GM19351 (cell line): Measurements from ENCODE around the gene EFNA5.

ENCODE experiments used
- ATAC-seq: cut with Tn5 transposase; IDR thresholded peaks from one replicate; pipeline ENCODE4 v1.9.1; 2021; ENCODE audit warnings: mild to moderate bottlenecking, moderate library complexity; ENCODE audit not compliant: unreplicated experiment

Gene EFNA5

DNA sequence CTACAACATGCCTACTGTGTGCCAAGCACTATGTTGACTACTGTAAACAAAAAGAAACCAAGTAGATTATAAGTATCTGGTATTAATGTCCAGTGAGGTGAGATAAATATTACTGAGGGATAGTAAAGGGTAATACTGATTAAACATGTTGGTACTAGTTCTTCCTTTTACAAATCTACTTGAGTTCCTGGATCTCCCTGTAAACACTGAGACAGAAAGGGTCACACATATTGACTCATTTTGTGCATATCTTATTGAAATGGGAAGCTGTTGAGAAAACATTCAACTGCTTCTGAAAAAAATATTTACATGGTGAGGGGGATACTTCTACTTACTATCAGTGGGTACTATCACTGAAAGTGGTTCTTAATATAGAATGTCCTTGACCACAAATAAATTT, 24.3 kb downstream of the EFNA5 start:
- ATAC-seq, result no peak

DNA sequence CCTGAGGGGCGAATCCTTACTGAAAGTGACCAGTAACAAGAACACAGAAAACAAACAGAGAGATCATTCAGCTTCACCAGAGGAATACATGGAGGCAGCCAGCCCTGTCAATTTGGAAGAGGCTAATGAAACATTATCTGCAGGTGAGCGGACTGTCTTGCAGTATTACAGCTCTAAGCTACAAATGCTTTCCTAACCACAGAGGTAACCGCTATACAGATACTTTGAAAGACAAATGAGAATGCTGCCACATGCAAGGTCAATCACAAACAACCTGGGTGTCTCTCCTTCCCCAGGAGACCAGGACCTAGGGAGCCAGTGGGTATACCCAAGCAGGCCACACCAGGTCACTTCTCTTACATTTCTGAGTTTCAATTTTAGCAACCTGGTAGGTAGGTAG, 30.2 kb downstream of the EFNA5 start:
- ATAC-seq, result no peak

DNA sequence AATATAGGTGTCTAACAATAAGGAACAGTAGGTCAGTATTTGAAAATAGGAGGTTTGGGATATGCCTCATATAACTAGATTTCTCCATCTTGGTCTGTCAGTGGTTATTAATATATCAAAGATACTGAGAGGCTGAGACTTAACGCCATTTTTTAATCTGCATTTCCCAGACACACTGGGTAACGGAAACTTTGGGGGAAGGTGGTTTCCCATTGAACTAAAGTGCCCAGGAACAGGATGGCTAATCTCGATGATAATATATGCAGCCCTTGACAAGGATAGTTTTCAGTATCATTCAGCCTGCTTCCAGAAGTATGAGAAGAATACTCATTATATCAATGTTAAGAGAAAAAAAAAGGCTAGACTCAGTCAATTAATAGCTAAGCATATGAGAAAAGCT, 30.7 kb downstream of the EFNA5 start:
- ATAC-seq, result no peak

DNA sequence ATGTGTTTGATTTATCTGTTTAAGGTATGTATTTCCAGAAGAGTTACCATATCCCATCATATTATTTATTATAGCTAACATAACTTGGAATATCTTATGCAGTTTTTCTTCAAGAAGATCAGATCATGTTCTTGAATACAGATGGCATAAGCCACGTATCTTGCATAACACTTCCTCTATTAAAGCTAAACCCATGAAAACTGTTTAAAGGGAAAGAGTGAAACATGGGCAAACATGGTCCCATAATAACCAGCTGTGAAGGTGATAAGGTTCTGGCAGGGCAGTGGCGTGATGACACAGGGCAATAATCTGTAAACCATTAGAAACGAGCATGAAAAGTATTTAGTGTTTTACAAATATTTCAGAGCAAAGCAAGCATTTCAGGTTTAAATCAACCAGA, 34.2 kb downstream of the EFNA5 start:
- ATAC-seq, result no peak

DNA sequence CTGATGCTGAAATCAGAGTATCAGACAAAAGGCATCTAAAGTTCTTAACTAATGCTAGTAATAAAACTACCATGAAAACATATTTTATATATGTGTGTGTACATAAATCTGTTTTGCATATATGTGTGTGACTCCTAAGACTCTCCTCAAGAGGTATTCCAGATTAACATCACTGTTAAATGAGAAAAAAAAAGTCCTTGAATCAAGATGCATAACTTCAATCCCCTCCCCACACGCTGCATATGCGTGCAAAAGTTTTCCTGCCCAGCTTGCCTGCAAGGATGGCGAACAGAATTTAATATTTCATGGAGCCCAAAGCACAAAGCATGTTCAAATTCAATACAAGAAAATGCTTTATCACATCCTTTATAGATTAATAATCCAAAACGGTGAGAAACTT, 34.7 kb downstream of the EFNA5 start:
- ATAC-seq, result no peak

DNA sequence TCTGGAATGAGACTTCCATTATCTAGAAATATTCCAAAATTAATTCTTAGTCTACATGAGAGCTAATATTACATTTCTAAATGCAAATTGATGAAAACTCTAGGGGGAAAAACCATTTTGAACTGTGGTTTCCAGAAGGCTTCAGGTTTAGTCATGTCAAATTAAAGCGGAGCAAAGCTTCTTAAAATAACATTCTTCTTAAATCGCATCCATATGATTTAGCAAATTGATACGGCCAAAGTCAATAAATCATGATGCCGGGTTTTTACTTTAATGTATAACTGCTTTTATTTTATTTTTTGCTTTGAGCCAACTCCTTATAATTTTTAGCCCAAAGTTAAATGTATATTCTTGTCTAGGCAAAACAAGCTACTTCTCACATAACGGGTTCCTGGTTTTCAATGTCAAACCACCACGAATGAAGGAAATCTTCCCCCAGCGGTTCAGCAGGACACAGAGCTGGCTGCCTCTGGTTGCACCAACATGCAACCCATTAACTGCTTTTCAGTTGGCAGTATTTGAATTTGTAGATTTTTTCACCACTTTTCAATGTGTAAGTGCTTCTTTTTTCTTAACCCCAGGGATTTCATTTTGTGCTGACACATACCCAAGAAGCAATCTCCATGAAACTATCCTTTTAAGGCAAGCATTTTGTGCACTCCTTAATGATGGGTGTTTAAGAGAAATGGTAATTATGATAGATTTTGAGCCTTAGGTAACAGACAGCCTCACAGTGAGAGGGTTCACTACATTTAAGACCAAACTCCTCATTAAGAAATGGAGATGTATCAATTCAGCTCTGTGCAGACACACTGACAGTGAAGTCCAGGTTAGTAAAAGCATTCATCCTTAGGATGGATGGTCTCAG, 35.5 kb downstream of the EFNA5 start:
- no peak for ATAC-seq

DNA sequence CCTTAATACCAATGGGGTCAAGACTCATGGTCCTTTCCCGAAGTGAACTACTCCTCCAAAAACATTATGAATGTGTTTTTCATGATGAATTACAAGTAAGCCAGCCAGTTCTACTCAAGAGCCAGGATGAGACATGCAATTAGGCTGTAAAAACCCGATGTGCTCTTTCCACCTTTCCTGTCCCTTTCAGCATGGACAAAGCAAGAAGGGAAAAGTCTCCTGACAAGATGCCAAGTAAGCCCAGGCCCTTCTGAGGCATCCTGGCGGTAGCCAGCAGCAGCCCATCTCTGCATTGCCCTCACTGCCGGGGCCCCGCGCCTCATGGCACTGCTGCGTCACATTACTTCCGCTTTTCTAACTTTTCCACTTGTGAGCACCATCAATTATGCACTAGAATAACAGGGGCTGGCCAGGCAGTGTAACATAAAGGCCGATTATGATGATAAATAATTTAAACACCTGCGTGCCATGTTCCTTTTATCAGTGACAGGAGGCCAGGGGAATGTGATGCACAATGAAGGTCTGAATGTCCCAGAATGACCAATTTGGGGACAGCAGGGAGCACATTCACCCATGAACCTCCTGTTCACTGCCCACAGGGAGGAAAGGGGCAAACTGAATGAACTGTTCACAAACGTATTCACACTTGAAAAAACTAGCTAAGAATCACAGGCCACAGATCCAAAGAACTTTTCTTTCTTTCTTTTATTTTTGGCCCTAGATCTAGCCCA, 37.4 kb downstream of the EFNA5 start:
- no peak for ATAC-seq

DNA sequence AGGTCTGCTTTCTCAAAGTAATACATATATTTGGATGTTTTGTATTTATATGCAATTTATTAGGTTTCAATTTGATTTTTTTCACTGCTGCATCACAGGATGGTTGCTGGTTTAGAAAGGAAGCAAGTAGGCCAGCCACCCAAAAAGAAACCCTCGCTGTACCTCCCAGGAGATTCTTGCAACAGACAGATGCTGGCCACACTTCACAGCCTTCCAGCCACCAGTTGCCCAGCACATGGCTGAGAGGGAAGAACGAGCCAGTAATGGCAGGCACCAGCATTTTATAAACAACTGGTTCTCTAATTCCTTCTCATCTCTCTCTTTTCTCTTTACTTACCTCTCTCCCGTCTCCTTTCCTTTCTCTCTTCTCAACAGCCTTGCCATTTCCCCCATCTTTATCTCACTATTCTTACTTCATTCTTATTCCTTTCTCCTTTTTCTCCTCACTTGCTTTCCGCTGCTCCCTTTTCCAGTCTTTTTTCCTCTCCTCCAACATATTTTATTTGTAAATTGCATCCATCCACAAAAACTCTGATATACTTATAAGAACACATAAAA, 38.9 kb downstream of the EFNA5 start:
- ATAC-seq, result no peak

DNA sequence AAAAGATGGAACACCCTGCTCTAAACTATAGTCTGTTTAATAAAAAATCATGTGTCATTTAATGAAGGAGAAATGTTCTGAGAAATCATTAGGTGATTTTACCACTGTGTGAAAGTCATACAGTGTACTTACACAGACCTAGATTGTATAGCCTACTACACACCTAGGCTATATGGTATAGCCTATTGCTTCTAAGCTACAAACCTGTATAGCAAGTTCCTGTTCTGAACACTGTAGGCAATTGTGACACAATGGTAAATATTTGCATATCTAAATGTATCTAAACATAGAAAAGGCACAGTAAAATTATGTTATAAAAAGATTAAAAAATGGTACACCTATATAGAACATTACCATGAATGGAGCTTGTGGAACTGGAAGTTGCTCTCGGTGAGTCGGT, 40.6 kb downstream of the EFNA5 start:
- no peak for ATAC-seq

DNA sequence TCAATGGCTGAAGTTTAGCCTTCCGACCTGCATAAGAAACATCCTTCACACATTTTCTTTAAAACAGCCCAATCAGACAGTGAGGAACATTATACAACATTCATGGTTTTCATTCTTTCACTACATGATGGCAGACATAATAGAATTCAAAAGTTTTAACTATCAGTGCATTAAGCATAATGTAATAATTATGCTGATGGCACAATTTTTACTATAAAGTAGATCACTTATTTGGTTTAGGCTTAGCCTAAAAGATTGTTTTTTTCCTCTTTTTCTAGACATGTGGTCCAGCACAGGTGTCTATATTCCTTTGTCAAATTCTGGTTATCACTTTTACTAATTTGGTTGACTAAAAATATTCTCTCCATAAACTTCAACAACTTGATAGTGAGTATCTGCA, 46.5 kb downstream of the EFNA5 start:
- ATAC-seq, result no peak

DNA sequence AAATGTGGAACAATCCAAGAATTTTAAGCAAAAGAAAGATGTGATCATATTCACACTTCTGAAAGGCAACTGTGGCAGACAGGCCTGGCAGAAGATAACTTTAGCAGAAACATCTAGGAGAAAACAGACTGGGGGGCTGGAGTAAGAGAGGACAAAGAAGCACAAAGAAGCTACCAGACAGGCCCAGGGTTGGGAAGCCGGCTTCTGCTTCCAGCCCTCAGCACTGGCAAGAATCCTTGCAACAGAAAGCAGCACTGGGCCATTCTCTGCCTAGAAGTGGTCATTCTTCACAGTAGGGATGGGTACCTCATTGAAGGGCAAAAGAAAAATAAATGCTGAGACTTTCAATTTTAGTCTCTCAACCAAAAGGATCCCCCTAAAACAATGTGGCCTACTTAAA, 49.6 kb downstream of the EFNA5 start:
- ATAC-seq, result no peak

DNA sequence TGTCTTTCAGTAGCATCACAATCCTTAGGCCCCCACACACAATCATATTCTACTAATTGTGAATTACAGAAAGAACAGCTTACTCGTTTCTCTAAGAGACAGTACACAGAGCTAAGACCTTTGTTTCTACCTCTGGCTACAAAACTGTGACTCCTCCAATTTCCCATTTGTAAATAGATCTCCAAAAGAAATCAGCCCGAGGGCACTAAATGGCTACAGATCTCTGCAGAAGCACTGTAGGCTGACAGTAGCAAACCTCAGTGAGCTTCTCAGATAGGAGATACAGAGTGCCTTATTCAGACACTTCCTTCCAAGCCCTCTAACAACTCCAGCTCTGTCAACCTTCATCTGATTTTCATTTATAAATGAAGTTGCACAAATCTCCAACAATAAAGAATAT, 51.0 kb downstream of the EFNA5 start:
- no peak for ATAC-seq

DNA sequence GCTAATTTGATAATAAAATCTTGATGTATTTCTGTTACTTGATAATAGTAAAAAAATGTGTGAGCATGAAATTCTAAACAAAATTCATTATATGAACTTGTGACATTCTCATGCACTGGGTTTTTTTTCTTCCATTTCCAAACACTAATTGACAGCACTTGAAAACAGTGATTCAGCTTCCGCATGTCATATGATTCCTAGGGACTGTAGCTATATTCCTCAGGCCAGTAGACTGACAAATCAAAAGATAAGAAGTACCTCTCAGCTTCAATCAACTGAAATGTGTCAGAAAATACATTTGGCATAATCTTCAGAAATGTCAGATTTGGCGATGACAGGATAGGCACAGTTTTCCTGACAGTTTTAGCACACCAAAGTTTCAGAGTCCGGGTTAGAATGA, 52.5 kb downstream of the EFNA5 start:
- ATAC-seq, result no peak

DNA sequence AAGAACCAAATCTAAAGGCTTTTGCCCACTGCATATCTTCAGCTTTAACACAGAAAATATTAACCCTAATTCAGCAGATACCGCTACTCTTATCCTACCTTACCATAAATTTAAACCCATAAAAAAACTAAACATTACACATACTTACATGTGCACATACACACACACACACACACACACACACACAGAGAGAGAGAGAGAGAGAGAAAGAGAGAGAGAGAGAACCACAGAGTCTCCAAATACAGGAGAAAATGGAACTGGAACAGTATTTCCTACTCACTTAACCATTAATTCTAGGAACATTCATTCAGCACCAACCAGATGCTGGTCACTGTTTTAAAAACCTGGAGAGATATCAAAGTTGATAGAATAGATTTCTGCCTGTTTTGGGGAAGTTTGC, 53.7 kb downstream of the EFNA5 start:
- no peak for ATAC-seq

DNA sequence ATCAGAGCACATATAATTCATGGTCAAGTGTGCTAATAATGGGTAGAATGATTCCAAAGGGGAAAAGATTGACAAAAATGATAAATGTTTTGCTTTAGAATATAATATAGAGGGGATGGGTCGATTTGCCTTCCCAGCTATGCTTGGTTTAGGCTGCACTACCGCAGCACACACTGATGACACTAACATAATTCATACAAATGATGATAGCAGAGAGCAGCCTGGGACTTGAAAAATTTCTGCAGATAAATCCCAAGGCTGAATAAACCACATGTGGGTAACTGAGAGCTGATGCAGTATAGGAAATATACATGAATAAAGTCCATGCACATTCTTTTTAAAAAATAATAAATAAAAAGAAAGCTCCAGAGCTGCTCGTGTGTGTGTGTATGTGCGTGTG, 54.5 kb downstream of the EFNA5 start:
- ATAC-seq, result no peak

DNA sequence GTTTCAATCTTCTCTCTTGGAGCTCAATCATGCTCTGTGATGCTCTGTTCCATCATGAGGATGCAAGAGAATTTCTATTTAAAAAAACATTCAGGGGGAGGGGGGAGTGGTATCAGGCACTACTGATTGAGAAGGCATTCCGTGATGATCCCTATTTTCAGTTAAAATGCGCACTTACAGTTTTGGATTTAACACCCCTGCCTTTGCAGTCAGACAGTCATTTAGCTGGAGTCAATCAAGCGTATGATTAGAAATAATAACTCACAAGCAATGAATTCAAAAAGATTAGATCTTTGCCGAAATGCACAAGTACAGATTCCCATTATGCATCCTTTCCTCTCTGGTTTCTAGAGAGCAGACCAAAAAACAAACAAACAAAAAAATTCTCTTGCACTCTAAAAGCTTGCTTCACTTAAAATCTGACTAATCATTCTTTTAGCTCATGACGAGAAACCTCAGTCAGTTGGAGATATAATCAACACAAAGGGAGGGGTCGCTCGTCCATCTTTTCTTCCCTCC, 55.4 kb downstream of the EFNA5 start:
- no peak for ATAC-seq

DNA sequence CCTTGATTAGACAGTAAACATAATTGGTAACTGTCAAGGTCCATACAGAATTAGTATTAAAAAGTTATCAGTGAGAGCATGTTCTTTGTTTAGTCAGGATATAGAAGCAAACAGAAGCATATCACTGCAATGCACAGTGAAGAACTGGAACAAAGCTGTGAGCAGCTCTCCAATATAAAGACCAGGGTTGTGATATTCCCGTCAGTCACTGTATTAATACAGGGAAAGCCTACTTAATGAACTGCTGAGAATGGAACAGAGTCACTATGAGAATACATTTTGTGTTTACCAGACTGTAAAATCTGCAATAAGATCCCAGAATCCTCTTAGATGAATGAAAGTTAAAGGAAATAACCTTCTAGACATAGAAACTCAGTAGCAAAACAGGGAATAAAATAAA, 58.2 kb downstream of the EFNA5 start:
- ATAC-seq, result no peak

DNA sequence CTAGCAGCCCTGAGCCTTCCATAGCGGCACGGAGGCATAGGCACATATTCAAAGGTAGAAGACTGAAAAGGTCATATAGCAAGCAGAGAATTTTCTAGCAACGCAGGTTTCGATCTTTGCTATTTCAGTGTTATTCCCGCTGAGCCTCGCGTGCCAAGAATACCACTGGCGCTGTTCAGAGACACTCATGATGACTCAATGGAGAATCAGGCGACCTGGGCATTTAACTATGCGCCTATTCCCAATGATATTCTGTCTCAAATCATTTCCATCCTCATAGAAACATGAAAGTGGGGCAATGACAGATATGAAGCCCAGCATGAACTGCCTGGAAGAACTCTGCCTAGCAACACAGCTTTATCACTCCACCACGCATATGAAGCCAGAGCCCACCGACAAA, 59.9 kb downstream of the EFNA5 start:
- no peak for ATAC-seq

DNA sequence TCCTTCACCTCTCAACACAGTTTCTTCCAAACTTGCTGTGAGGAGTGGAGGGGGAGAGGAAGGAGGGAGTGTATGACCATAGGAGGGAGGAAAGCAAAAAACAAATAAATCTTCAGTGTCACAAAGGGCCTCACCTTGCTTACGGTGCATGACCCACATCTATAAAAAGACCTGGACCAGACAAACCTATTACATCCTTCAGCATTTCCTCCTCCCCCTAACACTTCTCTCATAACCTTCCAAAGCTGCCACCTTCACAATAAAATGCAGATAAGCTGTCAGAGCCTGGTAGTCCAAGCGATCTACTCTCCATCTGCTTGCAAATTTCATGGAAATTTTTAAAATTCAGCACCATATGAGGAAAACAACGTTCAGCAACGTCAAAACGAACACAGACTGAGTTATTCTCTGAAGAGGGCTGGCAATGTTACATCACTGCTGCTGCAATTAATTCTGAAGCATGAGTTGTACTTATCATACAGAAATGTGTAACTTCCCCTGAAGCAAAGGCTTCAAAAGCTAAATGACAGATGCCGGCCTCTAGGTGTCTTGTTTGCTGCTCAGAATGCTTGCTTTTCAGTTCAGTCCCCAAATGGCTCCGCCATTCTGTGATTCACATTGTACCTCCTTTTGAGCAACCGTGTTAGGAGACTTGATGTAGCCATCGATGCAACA, 62.9 kb downstream of the EFNA5 start:
- ATAC-seq, result no peak

DNA sequence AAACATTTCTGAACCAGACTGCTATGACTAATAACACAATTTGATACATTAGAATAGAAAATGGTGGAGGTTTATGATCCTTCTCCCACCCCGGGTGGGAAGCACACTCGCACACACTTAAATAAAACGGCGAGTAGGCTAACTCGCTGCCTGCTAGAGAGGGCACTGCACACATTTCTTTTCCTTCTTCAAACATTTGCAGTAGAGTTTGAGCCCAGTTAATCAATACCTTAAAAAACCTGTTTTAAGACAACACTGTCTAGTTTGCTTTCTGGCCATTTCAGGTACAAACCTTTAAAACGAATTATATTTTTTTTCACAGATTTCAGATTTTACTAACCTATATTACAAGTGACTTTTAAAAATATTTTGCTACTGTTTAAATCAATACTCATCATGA, 63.5 kb downstream of the EFNA5 start:
- ATAC-seq, result no peak

DNA sequence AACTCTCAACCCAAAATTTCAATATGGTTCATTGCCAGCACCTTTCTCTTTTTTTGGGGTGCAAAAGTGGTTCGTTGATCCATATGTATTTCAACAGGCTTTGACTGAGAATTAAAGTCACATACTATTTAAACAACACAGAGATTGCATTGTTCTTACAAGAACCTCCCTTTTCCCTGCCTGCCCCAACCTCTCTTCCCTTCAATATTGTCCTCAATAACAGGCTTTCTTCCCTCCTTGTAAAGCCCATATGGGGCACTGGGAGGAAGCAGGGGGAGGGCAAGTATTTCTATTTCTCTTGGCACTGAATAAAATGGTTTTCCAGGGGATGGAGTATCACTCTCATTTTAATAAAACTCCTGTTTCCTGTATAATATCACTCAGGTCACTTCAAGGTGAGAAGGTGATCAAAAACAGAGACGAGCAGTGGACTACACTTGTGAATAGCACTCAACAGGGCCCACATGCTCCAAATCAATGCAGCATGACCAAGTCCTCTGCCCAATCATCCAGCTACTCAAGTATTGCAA, 65.1 kb downstream of the EFNA5 start:
- ATAC-seq, result no peak
